Cardiac muscle cell (in vitro differentiated cells and primary cell): ENCODE data around the gene ABCA1. TPM values are rescaled to one million over a fixed set of nuclear protein-coding genes. Genes with fewer than 3 reads are reported as not detected.
"Not testable (repeated sequence)": the region's sequence is repeated elsewhere in the genome, so short reads cannot be mapped to it uniquely, and the experiment has no call there.

Experiments used
- DNase-seq, 2 donors: peaks; one replicate each; pipeline versions ENCODE4 v3.0.0 to v3.0.0-alpha.2; 2010 to 2017; ENCODE audit warnings: low read depth in 1 of 2, low spot score in 1 of 2
- H3K27ac ChIP-seq: fragments of 200-600 bp; sonication (generic); 2 replicates; pipeline ENCODE4 v1.5.1; 2016
- H3K27me3 ChIP-seq: fragments of 200-600 bp; sonication (generic); 2 replicates; pipeline ENCODE4 v1.6.0; 2016; ENCODE audit warnings: control low read depth
- H3K36me3 ChIP-seq: fragments of 200-600 bp; sonication (generic); 2 replicates; pipeline ENCODE4 v1.5.1; 2016; ENCODE audit warnings: control low read depth
- H3K4me1 ChIP-seq: fragments of 200-600 bp; sonication (generic); 2 replicates; pipeline ENCODE4 v1.8.1; 2017; ENCODE audit warnings: low read depth, mild to moderate bottlenecking, mixed run types
- H3K4me3 ChIP-seq: fragments of 200-600 bp; sonication (generic); 2 replicates; pipeline ENCODE4 v1.5.1; 2016; ENCODE audit warnings: mild to moderate bottlenecking
- H3K9me3 ChIP-seq: fragments of 200-600 bp; sonication (generic); 2 replicates; pipeline ENCODE4 v1.5.1; 2017; ENCODE audit warnings: low read depth, mild to moderate bottlenecking, control low read depth
- polyA plus RNA-seq: library from polyadenylated mRNA; unstranded; fragments of >200 nt; fragmentation: Nextera tagmentation; extraction: Ambion mirVana; gene quantifications from 2 replicates; pipeline ENCODE4 v1.2.1, GENCODE V29; 2016
- total RNA-seq: library from RNA; depleted of rRNA; stranded (reverse); fragments of >200 nt; gene quantifications from 2 replicates; pipeline ENCODE4 v1.2.3, GENCODE V29; 2016
- TF ChIP-seq, protein P1 (sequence below): IDR thresholded peaks from 2 replicates; pipeline ENCODE4 v1.5.1; 2012; ENCODE audit warnings: low read depth, mild to moderate bottlenecking, low read length

Gene ABCA1
- total RNA-seq (12.6 and 23.0 TPM in 2 replicates), polyA plus RNA-seq (2.5 and 6.7 TPM in 2 replicates)

- peak; percentile 91 to 92 for DNase-seq
- TF ChIP-seq, protein P1, sequence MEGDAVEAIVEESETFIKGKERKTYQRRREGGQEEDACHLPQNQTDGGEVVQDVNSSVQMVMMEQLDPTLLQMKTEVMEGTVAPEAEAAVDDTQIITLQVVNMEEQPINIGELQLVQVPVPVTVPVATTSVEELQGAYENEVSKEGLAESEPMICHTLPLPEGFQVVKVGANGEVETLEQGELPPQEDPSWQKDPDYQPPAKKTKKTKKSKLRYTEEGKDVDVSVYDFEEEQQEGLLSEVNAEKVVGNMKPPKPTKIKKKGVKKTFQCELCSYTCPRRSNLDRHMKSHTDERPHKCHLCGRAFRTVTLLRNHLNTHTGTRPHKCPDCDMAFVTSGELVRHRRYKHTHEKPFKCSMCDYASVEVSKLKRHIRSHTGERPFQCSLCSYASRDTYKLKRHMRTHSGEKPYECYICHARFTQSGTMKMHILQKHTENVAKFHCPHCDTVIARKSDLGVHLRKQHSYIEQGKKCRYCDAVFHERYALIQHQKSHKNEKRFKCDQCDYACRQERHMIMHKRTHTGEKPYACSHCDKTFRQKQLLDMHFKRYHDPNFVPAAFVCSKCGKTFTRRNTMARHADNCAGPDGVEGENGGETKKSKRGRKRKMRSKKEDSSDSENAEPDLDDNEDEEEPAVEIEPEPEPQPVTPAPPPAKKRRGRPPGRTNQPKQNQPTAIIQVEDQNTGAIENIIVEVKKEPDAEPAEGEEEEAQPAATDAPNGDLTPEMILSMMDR, result no peak
- Histone ChIP-seq H3K27ac (peak within 1 kb of the TSS; percentile 79), H3K4me1 (peaks cover 14% of the 10 kb centered on the region), H3K9me3 (no peaks in the 10 kb centered on the region), H3K27me3 (no peaks in the 10 kb centered on the region), H3K4me3 (peak within 1 kb of the TSS; percentile 82), H3K36me3 (no peaks in the 10 kb centered on the region)
These were observed at the start of gene ABCA1 for GRCh38 chr9:104927912-104928740. Gene ABCA1, minus strand, starts transcription at chr9:104928155. Its CDS starts 24,476 bp downstream, at chr9:104903679.

DNA sequence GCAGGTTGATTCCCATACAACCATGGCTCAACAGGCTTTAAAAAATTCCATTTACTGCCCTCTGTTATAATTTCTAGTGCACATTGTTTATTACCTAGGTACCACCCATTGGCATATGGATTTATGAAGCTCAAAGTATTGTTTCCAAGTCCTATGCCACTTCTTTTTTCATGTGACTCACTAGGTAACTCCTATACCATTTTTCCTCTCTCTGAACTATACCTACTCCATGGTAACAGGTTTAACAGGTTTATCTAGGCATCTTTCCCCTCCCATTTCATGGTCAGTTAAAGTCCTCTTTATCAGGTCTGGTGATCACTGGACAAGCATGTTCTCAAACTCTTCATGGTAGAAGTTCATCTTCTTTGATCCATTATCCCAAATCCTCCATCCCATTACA is 49.6 kb upstream of the ABCA1 start:
- TF ChIP-seq, protein P1, result no peak
- no peak for DNase-seq
- Histone ChIP-seq H3K4me3 (no peak overlapping the region), H3K27ac (no peak overlapping the region), H3K9me3 (no peaks in the 10 kb centered on the region), H3K36me3 (no peaks in the 10 kb centered on the region), H3K4me1 (no peaks in the 10 kb centered on the region), H3K27me3 (no peaks in the 10 kb centered on the region)

DNA sequence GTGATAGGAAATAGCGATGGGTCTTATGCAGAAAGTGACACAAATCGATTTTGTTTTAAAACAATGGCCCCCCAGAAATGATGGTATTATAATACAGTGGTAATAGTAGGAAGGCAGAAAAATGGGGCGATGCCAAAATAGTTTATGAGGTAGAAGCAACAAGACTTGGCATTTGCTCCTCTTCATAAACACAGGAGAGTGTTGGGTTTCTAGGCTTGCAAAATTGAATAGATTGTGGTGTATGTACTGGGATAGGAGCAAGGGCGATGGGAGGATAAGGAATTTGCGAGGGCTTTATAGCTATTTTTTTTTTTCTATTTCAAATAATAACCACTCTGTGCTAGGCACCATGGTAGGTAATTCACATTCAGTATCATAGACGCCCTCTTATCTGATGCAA is 49.2 kb upstream of the ABCA1 start:
- H3K9me3 ChIP-seq, result no peaks in the 10 kb centered on the region
- TF ChIP-seq, protein P1, result no peak
- H3K36me3 ChIP-seq, result no peaks in the 10 kb centered on the region
- no peaks in the 10 kb centered on the region for H3K4me1 ChIP-seq
- no peak for DNase-seq
- no peaks in the 10 kb centered on the region for H3K27me3 ChIP-seq
- no peak overlapping the region for H3K4me3 ChIP-seq
- H3K27ac ChIP-seq, result no peak overlapping the region

- not testable (repeated sequence) for H3K4me3 ChIP-seq, H3K4me1 ChIP-seq, H3K27ac ChIP-seq, H3K9me3 ChIP-seq, DNase-seq, H3K27me3 ChIP-seq, H3K36me3 ChIP-seq
These were observed 48.1 kb upstream of the ABCA1 start for GRCh38 chr9:104975966-104976595.

GRCh38 chr9:104974053-104974962 is 46.4 kb upstream of the ABCA1 start:
- H3K4me1 ChIP-seq, result no peaks in the 10 kb centered on the region

More at GRCh38 chr9:104974053-104974962, 46.4 kb upstream of the ABCA1 start:
- no peaks in the 10 kb centered on the region for H3K27me3 ChIP-seq
- no peak for DNase-seq
- H3K9me3 ChIP-seq, result no peaks in the 10 kb centered on the region
- TF ChIP-seq, protein P1, result no peak
- H3K36me3 ChIP-seq, result no peaks in the 10 kb centered on the region
- no peak overlapping the region for H3K4me3 ChIP-seq
- H3K27ac ChIP-seq, result no peak overlapping the region
